ENCODE data around the gene COL4A2. TPM values are rescaled to one million over a fixed set of nuclear protein-coding genes. Genes with fewer than 3 reads are reported as not detected.

COL4A2 gene
- total RNA-seq, 2 donors from 2014 or later, result 999 to 1,135 TPM

- no peak for TF ChIP-seq CTCF (IDR thresholded peaks at IDR 0.05)
Observed at GRCh38 chr13:110454227-110454859, 147.3 kb downstream of the COL4A2 start.

GRCh38 chr13:110454956-110455355 lies 147.9 kb downstream of the COL4A2 start:
- Histone ChIP-seq H3K4me1 (ENCODE audit: control insufficient read depth in 1 of 2, low read depth in 2 of 2) (no peaks in the 10 kb centered on the region), H3K4me3 (no peak overlapping the region), H3K27ac (peak overlapping the region in 1 of 2 donors; percentile 21), H3K27me3 (replicated peaks; ENCODE audit: insufficient read depth) (no peaks in the 10 kb centered on the region), H3K36me3 (peaks cover 69% of the 10 kb centered on the region), H3K9me3 (no peaks in the 10 kb centered on the region)
- ATAC-seq (ENCODE audit: insufficient number of reproducible peaks, low FRiP score, low read depth), result no peak
- TF ChIP-seq CTCF (IDR thresholded peaks at IDR 0.05), result no peak
- DNase-seq (ENCODE audit: low spot score), result no peak

More at GRCh38 chr13:110454227-110454859, 147.3 kb downstream of the COL4A2 start:
- Histone ChIP-seq H3K36me3 (peaks cover 69% of the 10 kb centered on the region), H3K4me3 (no peak overlapping the region), H3K9me3 (no peaks in the 10 kb centered on the region), H3K27ac (peak overlapping the region in 1 of 2 donors; percentile 21), H3K27me3 (replicated peaks; ENCODE audit: insufficient read depth) (no peaks in the 10 kb centered on the region), H3K4me1 (ENCODE audit: control insufficient read depth in 1 of 2, low read depth in 2 of 2) (no peaks in the 10 kb centered on the region)
- DNase-seq (ENCODE audit: low spot score) (no peak), ATAC-seq (ENCODE audit: insufficient number of reproducible peaks, low FRiP score, low read depth) (no peak)

GRCh38 chr13:110455444-110455843 lies 148.4 kb downstream of the COL4A2 start:
- no peaks in the 10 kb centered on the region for H3K9me3 ChIP-seq
- no peaks in the 10 kb centered on the region for H3K4me1 ChIP-seq (ENCODE audit: control insufficient read depth in 1 of 2, low read depth in 2 of 2)
- peaks cover 69% of the 10 kb centered on the region for H3K36me3 ChIP-seq
- no peak for TF ChIP-seq CTCF (IDR thresholded peaks at IDR 0.05)
- no peaks in the 10 kb centered on the region for H3K27me3 ChIP-seq (replicated peaks; ENCODE audit: insufficient read depth)
- no peak overlapping the region for H3K27ac ChIP-seq
- DNase-seq (ENCODE audit: low spot score) (no peak), ATAC-seq (ENCODE audit: insufficient number of reproducible peaks, low FRiP score, low read depth) (no peak)
- no peak overlapping the region for H3K4me3 ChIP-seq

GRCh38 chr13:110455941-110456340 lies 148.9 kb downstream of the COL4A2 start:
- ATAC-seq (ENCODE audit: insufficient number of reproducible peaks, low FRiP score, low read depth) (peak; percentile 29), DNase-seq (ENCODE audit: low spot score) (peak; percentile 43)
- Histone ChIP-seq H3K4me1 (ENCODE audit: control insufficient read depth in 1 of 2, low read depth in 2 of 2) (no peaks in the 10 kb centered on the region), H3K36me3 (peaks cover 69% of the 10 kb centered on the region), H3K9me3 (no peaks in the 10 kb centered on the region), H3K27me3 (replicated peaks; ENCODE audit: insufficient read depth) (no peaks in the 10 kb centered on the region), H3K27ac (no peak overlapping the region), H3K4me3 (no peak overlapping the region)
- peak; percentile 73 for TF ChIP-seq CTCF (IDR thresholded peaks at IDR 0.05)

GRCh38 chr13:110456550-110456949 lies 149.5 kb downstream of the COL4A2 start:
- no peak for TF ChIP-seq CTCF (IDR thresholded peaks at IDR 0.05)
- Histone ChIP-seq H3K4me1 (ENCODE audit: control insufficient read depth in 1 of 2, low read depth in 2 of 2) (no peaks in the 10 kb centered on the region), H3K27ac (no peak overlapping the region), H3K4me3 (no peak overlapping the region), H3K27me3 (replicated peaks; ENCODE audit: insufficient read depth) (no peaks in the 10 kb centered on the region), H3K9me3 (no peaks in the 10 kb centered on the region), H3K36me3 (peaks cover 71% of the 10 kb centered on the region)
- ATAC-seq (ENCODE audit: insufficient number of reproducible peaks, low FRiP score, low read depth), result no peak
- DNase-seq (ENCODE audit: low spot score), result no peak
